Hematopoietic multipotent progenitor cell treated with erythropoietin and hydrocortisone succinate and interleukin-3 and kit ligand, for 8 days (in vitro differentiated cells): ENCODE measurements around the gene ZMYM2.

Experiments used
- DNase-seq: peaks from one replicate; pipeline ENCODE4 v3.0.0-alpha.2; 2015

Gene ZMYM2

DNA sequence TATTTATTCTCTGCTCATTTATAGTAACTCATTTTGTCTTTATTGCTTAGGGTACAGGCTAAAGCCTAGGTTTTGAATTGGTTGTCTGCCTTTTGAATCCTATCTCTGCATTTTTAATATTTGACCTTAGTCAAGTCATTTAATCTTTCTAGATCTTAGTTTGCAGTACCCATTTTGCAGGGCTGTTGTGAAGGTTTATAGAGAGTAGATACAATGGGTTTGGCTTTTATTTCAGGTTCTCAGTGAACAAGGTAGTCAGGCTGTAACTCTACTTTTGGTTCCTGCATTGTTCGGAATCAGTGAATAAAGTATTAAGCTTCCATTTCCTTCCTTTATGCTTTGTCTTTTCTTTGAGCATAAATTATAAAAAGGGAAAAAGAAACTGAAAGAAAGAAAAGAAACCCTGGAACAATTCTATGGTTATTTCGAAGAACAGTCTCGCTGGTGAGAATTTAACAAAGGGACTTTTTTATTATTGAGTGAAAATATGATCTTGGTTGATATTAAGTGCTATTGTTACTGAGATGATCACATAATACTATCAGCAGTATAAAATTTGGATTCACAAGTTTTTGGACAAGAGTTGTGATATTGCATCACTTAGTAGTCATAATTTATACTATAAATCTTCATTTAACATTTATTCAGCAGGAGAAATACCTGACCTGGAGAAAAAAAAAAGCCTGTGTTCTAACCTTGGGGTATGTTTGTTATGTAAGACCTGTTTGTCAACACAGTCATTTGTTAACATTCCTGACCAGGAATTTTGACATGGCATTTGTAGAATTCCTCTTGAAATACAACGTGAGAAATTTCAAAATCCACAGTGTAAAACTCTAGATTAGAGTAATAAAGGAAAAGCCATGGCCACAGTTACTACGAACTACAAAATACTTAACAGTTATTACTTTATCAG, 91.3 kb downstream of the ZMYM2 start:
- DNase-seq = no peak

DNA sequence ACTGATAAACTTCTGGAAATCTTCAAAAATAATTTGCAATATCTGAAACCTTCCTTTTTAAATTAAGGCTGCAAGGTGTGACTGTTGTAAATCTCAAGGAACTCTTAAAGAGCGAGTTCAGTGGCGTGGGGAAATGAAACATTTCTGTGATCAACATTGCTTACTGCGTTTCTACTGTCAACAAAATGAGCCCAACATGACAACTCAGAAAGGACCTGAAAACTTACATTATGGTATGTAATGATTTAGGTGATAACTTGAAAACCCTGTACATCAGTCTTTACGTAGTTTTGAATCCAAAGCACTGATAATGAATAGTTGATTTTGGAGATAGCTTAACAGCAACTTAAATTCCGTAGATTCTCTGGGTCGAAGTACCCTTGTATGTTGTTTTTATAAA, 92.8 kb downstream of the ZMYM2 start:
- DNase-seq = no peak

DNA sequence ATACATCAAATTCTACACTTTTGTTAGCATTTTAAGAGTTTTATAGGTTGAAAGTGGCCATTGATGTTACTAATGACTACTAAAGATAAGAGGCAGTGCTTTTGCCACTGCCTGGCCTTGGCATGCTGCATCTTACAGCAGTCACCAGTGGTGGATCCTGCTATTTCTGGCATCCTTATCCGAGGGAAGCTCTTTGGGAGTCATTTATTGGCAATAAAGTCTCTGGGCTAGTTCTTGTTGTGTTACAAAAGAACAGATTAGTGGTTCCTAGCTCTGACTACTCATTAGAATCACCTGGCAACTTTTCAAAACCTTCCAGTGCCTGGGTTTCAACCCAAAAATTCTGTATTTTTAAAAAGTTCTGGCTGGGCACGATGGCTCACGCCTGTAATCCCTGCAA, 94.5 kb downstream of the ZMYM2 start:
- no peak for DNase-seq

DNA sequence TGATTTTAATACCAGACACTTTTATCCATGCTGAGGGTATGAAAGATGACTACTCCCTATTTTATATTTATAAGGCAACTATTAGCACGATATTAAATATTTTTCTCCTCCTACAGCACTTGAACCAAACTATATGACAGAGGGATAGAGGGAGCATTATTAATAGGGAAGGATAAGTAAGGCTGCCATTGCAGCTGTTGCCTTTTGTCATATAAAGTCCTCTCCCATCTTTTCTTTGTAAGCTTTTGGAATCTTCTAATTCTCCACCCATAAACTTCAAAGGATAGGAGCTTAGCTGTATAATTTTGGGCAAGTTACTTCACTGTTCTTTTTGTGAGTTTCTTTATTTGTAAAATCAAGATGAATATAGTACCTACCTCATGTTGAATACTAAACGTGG, 95.4 kb downstream of the ZMYM2 start:
- no peak for DNase-seq

DNA sequence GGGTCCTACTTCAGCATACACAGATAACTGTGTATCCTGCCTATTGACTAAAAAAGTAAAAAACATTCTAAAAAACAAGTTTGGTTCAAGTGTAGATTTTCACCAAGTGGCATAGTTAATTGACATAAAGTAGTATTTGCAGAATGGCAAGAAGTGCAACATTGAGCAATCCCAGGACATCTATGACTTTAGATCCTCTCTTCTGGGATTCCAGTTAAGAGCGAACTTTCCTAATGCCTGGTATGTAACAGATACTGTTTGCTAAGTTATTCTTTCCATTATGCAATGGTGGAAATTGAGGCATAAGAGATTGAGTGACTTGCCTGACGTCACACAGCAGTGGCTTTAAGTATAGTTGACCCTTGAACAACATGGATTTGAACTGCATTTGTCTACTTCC, 96.1 kb downstream of the ZMYM2 start:
- DNase-seq = no peak

DNA sequence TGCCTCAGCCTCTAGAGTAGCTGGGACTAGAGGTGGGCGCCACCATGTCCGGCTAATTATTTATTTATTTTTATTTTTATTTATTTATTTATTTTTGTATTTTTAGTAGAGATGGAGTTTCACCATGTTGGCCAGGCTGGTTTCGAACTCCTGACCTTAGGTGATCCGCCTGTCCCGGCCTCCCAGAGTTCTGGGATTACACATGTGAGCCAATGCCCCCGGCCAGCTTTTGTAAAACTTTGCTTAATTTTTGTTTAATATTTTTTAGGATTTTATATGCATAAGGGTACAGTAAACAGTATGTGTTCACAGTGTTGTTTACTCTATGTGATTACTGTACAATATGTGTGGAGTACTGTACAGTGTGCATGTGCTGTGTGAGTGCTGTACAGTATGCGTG, 98.7 kb downstream of the ZMYM2 start:
- DNase-seq = no peak

DNA sequence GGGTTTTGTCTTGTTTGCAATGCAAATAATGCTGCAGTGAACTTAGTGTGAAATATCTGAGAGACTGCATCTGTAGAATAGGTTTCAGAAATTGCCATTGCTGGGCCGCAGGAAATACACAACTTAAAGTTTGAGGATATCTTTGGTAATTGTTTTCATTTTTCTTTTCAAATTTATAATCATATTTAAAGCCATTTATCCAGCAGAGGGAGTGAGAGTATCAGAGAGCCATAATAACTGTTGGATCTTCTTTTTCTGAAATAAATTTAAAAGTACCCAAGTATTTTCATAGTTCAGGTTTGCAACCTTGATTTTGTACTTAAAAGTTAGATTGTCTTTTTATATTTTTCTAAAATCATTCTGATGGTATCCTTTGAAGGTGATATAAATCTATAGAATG, 99.4 kb downstream of the ZMYM2 start:
- no peak for DNase-seq

DNA sequence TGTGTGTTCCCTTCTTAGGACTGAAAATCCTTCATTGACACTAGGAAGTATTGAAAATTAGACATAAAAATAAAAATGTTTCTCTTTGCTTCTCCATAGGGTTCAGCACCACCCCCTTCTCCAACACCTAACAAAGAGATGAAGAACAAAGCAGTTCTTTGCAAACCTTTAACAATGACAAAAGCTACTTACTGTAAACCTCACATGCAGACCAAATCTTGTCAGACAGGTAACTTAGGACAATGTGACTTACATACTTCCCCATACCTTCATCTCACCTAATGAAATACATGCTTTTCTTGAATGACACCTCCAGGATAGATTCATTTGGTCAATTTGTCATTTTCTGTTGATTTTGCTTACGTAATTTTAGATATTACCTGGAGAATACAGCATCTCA, 99.9 kb downstream of the ZMYM2 start:
- no peak for DNase-seq

DNA sequence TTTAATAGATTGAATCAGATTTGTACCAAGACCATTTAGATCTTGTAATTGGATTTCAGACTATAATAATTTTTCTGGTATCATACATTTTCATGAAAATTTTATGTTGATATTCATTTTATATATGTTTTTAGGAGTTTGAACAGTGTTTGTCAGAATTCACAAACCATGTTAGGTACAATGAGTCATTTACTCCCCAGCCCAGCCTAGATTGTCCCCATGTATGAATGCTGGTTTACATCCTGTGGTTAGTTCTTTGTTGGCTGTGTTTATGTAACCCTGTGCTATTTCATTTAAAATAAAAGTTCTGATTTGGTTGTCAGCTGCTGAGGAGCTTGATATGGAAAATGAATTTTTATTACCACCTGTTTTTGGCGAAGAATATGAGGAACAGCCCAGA, 105.6 kb downstream of the ZMYM2 start:
- DNase-seq = no peak

DNA sequence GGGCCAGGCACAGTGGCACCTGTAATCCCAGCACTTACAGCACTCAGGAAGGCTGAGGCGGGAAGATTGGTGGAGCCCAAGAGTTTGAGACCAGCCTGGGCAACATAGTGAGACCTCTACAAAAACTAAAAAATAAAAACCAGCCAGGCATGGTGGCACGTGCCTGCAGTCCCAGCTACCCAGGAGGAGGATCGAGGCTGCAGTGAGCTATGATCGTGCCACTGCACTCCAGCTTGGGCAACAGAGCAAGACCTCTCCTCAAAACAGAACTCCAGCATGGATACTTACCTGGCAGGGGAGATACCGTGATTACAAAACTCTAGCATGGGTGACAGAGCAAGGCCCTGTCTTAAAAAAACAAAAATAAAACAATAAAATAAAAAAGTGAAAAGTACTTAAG, 107.0 kb downstream of the ZMYM2 start:
- DNase-seq = no peak

DNA sequence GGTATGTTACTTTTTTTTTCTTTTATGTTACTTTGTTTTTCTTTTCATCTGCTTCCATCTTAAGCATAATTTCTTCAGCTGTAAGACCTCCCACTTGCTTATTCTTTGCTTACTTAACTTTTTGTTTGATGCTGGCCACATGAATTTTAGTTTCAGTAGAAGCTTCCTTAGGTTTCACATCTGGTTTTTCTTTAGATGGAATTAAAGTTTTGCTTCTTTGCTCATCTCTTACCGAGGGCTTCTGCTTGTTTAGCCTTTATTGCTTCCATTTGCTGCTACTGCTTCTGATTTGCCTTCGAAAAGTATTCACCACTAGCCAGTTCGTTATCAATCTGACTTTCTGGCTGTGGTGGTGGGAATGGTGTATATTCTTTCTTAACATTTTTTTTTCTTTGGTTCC, 111.4 kb downstream of the ZMYM2 start:
- no peak for DNase-seq

DNA sequence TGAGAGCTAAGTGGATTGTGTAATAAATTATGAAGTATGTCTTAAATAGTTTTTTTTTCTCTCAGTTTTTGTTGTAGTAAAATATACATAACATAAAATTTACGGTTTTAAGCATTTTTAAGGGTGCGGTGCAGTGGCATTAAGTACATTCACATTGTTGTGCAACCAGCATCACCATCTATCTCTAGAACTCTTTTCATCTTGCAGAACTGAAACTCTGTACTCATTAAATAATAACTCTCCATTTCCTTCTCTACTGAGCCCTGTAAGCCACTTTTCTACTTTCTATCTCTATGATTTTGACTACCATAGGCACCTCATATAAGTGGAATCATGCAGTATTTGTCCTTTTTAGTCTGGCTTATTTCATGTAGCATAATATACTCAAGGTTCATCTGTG, 115.2 kb downstream of the ZMYM2 start:
- DNase-seq = no peak

DNA sequence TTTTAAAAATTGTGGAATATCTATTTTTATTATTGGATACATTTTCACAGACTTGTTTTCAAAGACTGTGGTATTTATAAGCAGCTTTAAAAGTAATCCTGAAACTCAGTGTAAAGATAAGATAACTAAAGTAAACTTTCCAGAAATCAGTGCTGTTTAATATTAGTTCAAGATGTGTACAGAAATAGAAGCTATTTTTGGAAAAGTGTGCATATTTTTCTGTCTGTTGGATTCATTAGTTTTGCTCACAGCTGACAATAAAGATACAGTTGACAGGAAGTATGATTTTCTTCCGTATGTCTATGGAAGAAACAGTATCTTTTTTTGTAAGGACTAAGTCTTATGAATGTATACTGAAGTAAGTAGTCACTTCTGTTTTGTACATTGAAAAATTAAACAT, 116.4 kb downstream of the ZMYM2 start:
- no peak for DNase-seq

DNA sequence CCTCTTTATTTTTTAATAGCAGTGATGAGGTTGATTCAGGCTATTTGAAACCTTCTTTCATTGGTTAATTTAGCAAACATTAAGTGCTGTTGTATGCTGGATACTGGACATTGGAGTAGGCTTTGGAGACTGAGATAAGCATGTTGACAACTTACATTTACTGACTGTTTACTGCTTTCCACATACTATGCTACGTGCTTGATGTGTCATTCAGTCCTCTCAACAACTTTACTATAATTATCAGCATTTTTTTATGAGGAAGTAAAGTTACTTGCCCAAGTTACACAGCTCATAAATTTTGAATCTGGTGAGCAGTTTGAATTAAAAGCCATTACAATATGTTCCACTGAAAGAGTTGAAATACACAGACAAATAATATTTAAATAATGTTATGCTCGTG, 118.6 kb downstream of the ZMYM2 start:
- DNase-seq = no peak

DNA sequence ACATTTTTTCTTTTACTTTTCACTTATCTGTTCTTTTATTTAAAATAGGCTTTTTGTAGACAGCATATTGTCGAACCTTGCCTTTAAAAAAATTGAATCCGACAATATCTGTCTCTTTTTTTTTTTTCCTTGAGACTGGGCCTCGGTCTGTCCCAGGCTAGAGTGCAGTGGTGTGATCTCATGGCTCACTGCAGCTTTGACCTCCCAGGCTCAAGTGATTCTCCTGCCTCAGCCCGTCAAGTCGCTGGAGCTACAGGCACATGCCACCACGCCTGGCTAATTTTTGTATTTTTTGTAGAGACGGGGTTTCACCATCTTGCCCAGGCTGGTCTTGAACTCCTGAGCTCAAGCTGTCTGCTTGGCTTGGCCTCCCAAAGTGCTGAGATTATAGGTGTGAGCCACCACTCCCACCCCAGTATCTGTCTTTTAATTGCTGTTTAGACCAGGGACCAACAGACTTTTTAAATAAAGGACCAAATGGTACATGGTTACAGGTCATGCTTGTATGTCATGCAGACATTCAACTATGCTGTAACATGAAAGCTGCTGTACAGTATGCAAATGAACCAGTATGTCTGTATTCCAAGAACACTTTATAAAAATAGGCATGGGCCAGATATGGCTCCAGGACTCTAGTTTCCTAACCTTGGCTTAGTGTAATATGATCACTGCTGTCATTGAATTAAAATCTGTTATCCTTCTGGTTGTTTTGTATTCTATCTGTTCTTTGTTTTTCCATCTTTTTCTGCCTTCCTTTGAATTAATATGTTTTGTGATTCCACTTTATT, 122.0 kb downstream of the ZMYM2 start:
- DNase-seq = no peak

DNA sequence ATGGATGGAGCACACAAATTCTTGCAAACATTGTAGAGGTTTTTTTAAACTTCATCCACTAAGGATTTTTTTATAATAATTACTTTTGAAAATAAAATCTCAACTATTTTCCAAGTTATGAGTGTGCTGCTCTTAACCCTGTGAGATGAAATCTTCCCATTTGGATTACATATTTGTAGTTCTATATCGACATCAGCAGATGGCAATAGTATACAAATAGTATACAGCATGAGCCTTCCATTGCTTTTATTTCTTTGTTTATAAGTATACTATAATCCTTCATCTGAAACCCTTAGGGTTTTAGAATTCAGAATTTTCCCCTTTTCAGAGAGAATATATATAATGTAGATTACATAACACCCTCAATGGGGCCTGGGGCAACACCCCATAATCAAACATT, 131.8 kb downstream of the ZMYM2 start:
- peak; percentile 17 for DNase-seq

DNA sequence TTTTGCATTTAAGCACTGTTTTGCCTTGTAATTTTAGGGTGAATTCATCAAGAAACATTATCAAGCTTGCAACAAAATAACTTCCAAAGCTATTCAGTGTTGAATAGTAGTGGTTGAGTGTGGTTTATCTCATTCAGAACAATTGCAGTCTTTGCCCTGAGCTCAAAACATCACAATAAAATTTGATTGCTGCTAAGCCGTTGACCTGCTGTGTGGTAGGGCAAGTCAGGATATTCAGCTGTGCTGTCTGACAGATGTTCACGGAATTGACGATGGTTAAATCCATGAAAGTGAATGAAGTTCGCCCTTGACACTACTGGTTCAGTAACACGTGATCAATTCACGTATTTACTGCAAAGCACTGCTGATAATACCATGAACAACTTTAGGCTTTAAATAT, 135.4 kb downstream of the ZMYM2 start:
- no peak for DNase-seq

DNA sequence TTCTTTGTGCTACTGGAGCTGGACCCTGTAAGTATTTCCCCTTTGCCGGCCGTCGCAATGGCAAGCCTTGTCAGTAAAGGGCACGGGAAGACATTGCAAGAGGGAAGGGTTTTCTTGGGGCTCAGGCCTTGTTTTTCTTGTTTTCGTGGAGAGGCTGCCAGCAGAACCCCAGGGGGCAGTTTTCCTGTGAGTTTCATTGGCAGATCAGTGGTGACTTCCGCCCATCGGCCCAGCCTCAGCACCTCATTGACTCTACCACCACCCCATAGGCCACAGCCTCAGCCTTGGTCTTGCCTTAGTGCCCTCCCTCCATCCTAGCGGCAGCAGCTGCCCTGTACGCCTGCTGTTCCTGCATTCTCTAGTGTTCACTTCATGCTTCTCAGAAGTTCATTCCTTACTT, 140.8 kb downstream of the ZMYM2 start:
- DNase-seq = no peak

DNA sequence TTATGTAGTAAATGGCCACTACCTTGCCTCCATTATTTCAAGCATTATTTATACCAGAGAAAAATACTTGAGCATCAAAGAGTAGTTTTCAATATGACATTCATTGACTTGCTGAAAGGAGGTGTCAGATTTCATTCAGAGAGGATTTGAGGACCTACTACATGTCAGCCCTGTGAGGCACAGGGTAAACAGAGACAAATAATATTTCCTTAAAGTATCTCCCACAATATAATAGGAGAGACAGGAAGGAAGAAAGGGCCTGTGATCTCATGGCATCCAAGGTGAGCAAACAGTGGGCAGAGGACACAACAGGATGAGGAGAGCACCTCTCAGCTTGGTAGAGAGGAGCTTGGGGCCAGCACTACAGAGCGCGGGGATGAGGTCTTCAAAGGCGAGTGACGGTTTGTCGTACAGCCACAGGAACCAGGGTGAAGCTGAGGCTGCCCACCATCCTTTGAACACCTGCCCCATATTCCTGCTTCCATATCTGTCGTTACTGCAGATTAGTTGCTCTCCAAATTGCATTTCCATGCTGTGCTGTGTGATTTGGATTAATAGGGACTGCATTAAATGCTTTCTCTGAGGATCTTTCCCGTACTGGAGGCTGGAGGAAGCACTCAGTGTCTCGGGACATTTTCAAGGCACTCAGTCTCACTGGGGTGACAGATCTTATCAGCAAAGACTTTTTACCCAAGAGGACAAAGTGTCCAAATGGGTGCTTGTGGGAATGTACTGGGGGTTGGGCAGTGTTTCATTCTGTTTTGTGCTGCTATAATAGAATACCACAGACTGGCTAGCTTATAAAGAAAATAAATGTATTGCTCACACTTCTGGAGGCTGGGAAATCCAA, 143.2 kb downstream of the ZMYM2 start:
- DNase-seq = no peak

DNA sequence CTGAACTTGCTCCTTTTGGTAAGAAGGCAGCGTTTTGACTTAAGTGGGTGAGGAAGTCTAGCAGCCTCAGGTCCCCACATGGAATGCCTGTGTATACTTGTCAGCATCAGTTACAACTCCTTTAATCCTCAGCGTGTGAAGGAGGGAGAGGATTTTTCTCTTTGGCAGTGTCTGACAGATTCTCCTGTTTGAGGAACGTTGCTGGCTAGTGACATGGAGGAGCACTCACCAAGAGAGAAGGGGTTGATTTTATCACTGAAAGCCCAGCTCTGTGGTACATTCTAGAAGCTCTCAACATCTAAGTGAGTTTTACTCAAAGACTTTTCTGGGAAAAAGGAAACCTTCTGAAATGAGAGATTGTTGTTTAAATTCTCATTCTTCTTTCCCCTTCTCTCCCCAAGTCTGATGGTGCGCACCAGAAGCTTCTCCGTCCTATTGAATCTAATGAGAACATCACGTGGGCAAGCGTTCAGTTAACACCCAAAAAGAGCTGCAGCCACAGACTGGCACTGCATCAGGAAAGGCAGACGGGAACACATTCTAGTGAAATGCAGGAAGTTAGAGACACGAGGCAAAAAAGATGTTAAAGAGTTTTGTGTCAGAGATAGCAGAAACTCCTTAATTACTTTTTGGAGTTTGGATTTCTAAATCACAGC, 144.1 kb downstream of the ZMYM2 start:
- no peak for DNase-seq

DNA sequence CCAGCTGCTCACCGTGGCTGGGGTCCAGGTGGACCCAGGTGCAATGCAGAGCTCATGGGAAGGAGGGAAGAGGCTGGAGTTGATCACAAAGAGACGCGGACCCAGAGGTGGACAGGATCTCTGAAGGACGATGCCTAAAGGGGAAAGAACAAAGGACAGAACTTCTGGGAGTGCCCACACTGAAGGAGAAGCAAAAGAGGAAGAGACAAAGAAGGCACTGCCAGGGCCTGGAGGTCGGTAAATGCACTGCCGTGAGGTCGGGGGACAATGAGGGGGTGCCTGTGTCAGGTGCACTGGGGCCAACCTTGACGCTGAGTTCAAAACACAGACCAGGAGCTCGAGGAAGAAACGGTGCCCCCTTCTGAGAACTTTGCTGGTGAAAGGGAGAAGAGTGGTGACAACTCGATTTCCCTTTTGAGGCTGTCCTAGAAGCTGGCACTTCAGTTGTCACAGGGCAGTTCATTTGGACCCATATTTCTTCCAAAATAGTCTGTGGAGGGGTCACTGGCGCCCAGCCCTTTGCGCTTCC, 146.7 kb downstream of the ZMYM2 start:
- no peak for DNase-seq

DNA sequence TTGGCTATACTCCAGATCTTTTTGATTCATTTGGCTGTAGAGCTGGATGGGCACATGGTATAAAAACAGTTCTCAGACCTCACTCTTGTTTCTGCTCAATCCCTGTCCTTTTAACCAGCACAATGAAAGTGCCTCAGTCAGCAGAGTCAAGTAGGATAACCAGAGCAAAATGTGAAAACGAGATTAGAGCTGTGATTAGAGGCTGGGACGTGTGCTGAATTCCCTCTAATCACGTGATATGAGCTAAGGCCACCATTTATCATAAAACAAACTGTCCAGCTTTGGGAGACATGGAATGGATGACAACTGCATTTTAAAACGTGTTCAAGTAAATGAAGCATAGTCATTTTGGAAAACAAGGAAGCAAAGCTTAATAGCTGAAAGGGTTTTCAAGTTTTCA, 148.2 kb downstream of the ZMYM2 start:
- DNase-seq = no peak

DNA sequence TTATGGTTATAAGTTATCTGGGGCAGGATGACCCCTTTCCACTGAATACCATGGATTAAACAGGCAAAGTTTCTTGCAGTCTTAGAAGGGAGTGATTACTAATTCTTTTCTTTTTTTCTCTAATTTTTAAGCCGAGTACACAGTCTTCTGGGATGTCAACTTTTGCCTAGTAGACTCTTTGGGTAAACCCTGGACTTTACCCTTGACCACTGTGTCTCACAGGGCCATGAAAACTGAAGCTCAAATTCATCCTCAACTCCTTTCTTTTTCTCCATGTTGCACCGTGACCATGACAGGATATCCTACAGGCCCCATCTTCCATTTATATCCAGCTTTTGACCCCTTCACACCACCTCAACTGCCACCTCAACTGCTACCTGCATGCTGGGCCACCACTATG, 150.5 kb downstream of the ZMYM2 start:
- DNase-seq = no peak
